OCI-LY7 (cell line): ENCODE results near the gene GRIPAP1. TPM values are rescaled to one million over a fixed set of nuclear protein-coding genes. Genes with fewer than 3 reads are reported as not detected.

Source experiments
- BruUV-seq: library from RNA; stranded (reverse); fragments of 400-500 nt; replicated peaks from 2 replicates; lab custom pipeline; 2021; lab: Mats Ljungman, UMichigan
- CTCF ChIA-PET: fragments of 300-600 bp; sonication (Branson Sonifier 250); formaldehyde crosslinking; loops from one replicate; lab custom pipeline; 2022; ENCODE audit warnings: antibody characterized with exemption; ENCODE audit not compliant: unreplicated experiment; lab: Charles Lee
- POLR2A ChIA-PET: fragments of 300-600 bp; sonication (Branson Sonifier 250); formaldehyde crosslinking; loops from one replicate; lab custom pipeline; 2022; ENCODE audit warnings: antibody characterized with exemption; lab: Charles Lee
- DNase-seq: peaks from one replicate; pipeline ENCODE4 v3.0.0-alpha.2; 2015; ENCODE audit warnings: low spot score
- H2AFZ ChIP-seq: fragments of 200-600 bp; sonication (generic), shearing (Covaris generic); 2 replicates; pipeline ENCODE4 v1.6.1; 2014; ENCODE audit warnings: mild to moderate bottlenecking, antibody characterized with exemption, low read length, moderate library complexity
- H3K27ac ChIP-seq: fragments of 200-600 bp; sonication (generic); 2 replicates; pipeline ENCODE4 v1.5.1; 2014; ENCODE audit warnings: mixed run types, low read depth, mild to moderate bottlenecking, moderate library complexity, low read length, inconsistent platforms; ENCODE audit not compliant: poor library complexity, severe bottlenecking
- H3K36me3 ChIP-seq: fragments of 200-600 bp; sonication (generic); 2 replicates; pipeline ENCODE4 v1.6.1; 2014; ENCODE audit warnings: mild to moderate bottlenecking, antibody characterized with exemption, low read length, moderate library complexity, mixed read lengths; ENCODE audit not compliant: insufficient read depth
- H3K4me1 ChIP-seq: fragments of 200-600 bp; sonication (generic); 2 replicates; pipeline ENCODE4 v1.5.1; 2014; ENCODE audit warnings: mild to moderate bottlenecking, low read length; ENCODE audit not compliant: insufficient read depth, poor library complexity, severe bottlenecking
- H3K4me2 ChIP-seq: fragments of 200-600 bp; sonication (generic); 2 replicates; pipeline ENCODE4 v1.6.1; 2014; ENCODE audit warnings: mild to moderate bottlenecking, low read length
- H3K4me3 ChIP-seq: fragments of 200-600 bp; sonication (generic); 2 replicates; pipeline ENCODE4 v1.5.1; 2014; ENCODE audit warnings: mild to moderate bottlenecking, low read depth, low read length; ENCODE audit not compliant: poor library complexity, severe bottlenecking
- H3K79me2 ChIP-seq: fragments of 200-600 bp; sonication (generic); 2 replicates; pipeline ENCODE4 v1.6.1; 2016; ENCODE audit warnings: low read depth, mild to moderate bottlenecking, low read length, moderate library complexity, mixed read lengths; ENCODE audit not compliant: insufficient read depth
- H3K9me2 ChIP-seq: fragments of 200-600 bp; sonication (generic); 2 replicates; pipeline ENCODE4 v1.6.1; 2016; ENCODE audit warnings: mild to moderate bottlenecking, low read length, mixed read lengths; ENCODE audit not compliant: insufficient read depth
- H3K9me3 ChIP-seq: fragments of 200-600 bp; sonication (generic); 2 replicates; pipeline ENCODE4 v1.6.1; 2014; ENCODE audit warnings: mild to moderate bottlenecking, mixed run types, low read length, mixed read lengths
- H4K20me1 ChIP-seq: fragments of 200-600 bp; sonication (generic); 2 replicates; pipeline ENCODE4 v1.6.1; 2014; ENCODE audit warnings: mild to moderate bottlenecking, antibody characterized with exemption, low read length, moderate library complexity, mixed read lengths; ENCODE audit not compliant: insufficient read depth
- CTCF ChIP-seq: fragments of 200-600 bp; sonication (generic); conservative IDR thresholded peaks from 2 replicates; pipeline ENCODE4 v1.5.1; 2014; ENCODE audit warnings: mild to moderate bottlenecking, antibody characterized with exemption, low read length, moderate library complexity, mixed read lengths
- EZH2phosphoT487 ChIP-seq: fragments of 200-600 bp; sonication (generic); IDR thresholded peaks from 2 replicates; pipeline ENCODE4 v1.6.1; 2018; ENCODE audit warnings: low read depth, borderline replicate concordance, mild to moderate bottlenecking, mixed run types, antibody characterized with exemption, low read length, moderate library complexity, mixed read lengths
- intact Hi-C: fragments of 100-400 bp; cut with micrococcal nuclease; formaldehyde crosslinking; loops from one replicate; pipeline ENCODE4 v1.10.0; 2022; ENCODE audit not compliant: unreplicated experiment
- total RNA-seq, 2 experiments: library from RNA; depleted of rRNA in 1 of 2; stranded (reverse); fragments of >200 nt in 1 of 2; shearing (Covaris generic) in 1 of 2; gene quantifications; 2 replicates each; pipeline ENCODE4 v1.2.3, GENCODE V29; 2014 to 2022

The GRIPAP1 gene
- total RNA-seq, 2 experiments from 2014 or later = 27.5 to 95.9 TPM

- H4K20me1 ChIP-seq = no peaks in the 10 kb centered on the region
- H3K27ac ChIP-seq = no peak overlapping the region
- intact Hi-C loops = no loop called here
- DNase-seq = no peak
- CTCF ChIA-PET = no interaction called here
- H3K9me2 ChIP-seq = no peaks in the 10 kb centered on the region
- BruUV-seq = no TSS peak
- H3K36me3 ChIP-seq = peaks cover 64% of the 10 kb centered on the region
- no peak overlapping the region for H3K4me3 ChIP-seq
- H3K4me1 ChIP-seq = no peaks in the 10 kb centered on the region
- H3K4me2 ChIP-seq = no peak overlapping the region
- no peak overlapping the region for H2AFZ ChIP-seq
- POLR2A ChIA-PET = interaction anchor here (0.6 to 1.2 kb wide), 3 partner anchors 9 to 41 kb away, joined by 3 to 5 read pairs (median 3); no protein-coding TSS in a partner anchor
- no peaks in the 10 kb centered on the region for H3K79me2 ChIP-seq
- H3K9me3 ChIP-seq = no peaks in the 10 kb centered on the region
- TF ChIP-seq EZH2phosphoT487 = no peak
- TF ChIP-seq CTCF = no peak
These were observed 23.8 kb downstream of the GRIPAP1 start for GRCh38 chrX:48978226-48978625.

GRCh38 chrX:48976086-48976485 lies 26.0 kb downstream of the GRIPAP1 start:
- H2AFZ ChIP-seq = no peak overlapping the region
- H3K27ac ChIP-seq = no peak overlapping the region
- no peak for DNase-seq
- H3K79me2 ChIP-seq = no peaks in the 10 kb centered on the region
- TF ChIP-seq EZH2phosphoT487 = no peak
- TF ChIP-seq CTCF = no peak
- H3K9me2 ChIP-seq = no peaks in the 10 kb centered on the region
- no TSS peak for BruUV-seq
- no peak overlapping the region for H3K4me2 ChIP-seq
- peaks cover 45% of the 10 kb centered on the region for H3K36me3 ChIP-seq
- H4K20me1 ChIP-seq = no peaks in the 10 kb centered on the region
- ChIA-PET CTCF (no interaction called here), POLR2A (no interaction called here)
- no peaks in the 10 kb centered on the region for H3K4me1 ChIP-seq
- intact Hi-C loops = no loop called here
- no peak overlapping the region for H3K4me3 ChIP-seq
- H3K9me3 ChIP-seq = no peaks in the 10 kb centered on the region

- intact Hi-C loops = no loop called here
- POLR2A ChIA-PET = no interaction called here
These were observed 26.5 kb downstream of the GRIPAP1 start for GRCh38 chrX:48975541-48975940.

More at GRCh38 chrX:48975541-48975940, 26.5 kb downstream of the GRIPAP1 start:
- no TSS peak for BruUV-seq
- H3K79me2 ChIP-seq = no peaks in the 10 kb centered on the region
- no peak overlapping the region for H2AFZ ChIP-seq
- H3K9me3 ChIP-seq = no peaks in the 10 kb centered on the region
- CTCF ChIA-PET = no interaction called here
- no peak overlapping the region for H3K27ac ChIP-seq
- H3K4me3 ChIP-seq = no peak overlapping the region
- H3K36me3 ChIP-seq = peaks cover 41% of the 10 kb centered on the region
- no peaks in the 10 kb centered on the region for H3K9me2 ChIP-seq
- no peak for DNase-seq
- H4K20me1 ChIP-seq = no peaks in the 10 kb centered on the region
- no peaks in the 10 kb centered on the region for H3K4me1 ChIP-seq
- no peak overlapping the region for H3K4me2 ChIP-seq
- TF ChIP-seq EZH2phosphoT487 (no peak), CTCF (no peak)
